PC-9 (cell line): Measurements from ENCODE around the gene ACVR1.

Experiments used
- CTCF ChIP-seq: fragments of 200-600 bp; sonication (generic); conservative IDR thresholded peaks from 2 replicates; pipeline ENCODE4 v1.6.1; 2017; ENCODE audit warnings: mixed run types, antibody characterized with exemption, mild to moderate bottlenecking, moderate library complexity
- EZH2 ChIP-seq: fragments of 200-600 bp; sonication (generic); IDR thresholded peaks from 2 replicates; pipeline ENCODE4 v1.8.0; 2017; ENCODE audit warnings: antibody characterized with exemption, low read depth

GRCh38 chr2:157805519-157805918 is 70.6 kb downstream of the ACVR1 start:
- TF ChIP-seq CTCF (no peak), EZH2 (no peak)
